Type B pancreatic cell (in vitro differentiated cells): ENCODE measurements around the gene MAML2. TPM values are rescaled to one million over a fixed set of nuclear protein-coding genes. Genes with fewer than 3 reads are reported as not detected.

ENCODE experiments used
- DNase-seq: peaks from one replicate; pipeline ENCODE4 v3.0.0; 2021; ENCODE audit warnings: mixed read lengths; ENCODE audit not compliant: unreplicated experiment; ENCODE audit errors: extremely low spot score
- H3K27ac Mint-ChIP-seq: 2 replicates; pipeline ENCODE4 v1.8.0; 2021; ENCODE audit warnings: mild to moderate bottlenecking, mixed read lengths
- H3K27me3 Mint-ChIP-seq: 2 replicates; pipeline ENCODE4 v1.8.0; 2021; ENCODE audit warnings: mixed read lengths
- H3K36me3 Mint-ChIP-seq: 2 replicates; pipeline ENCODE4 v1.8.0; 2021; ENCODE audit warnings: mixed read lengths
- H3K4me1 Mint-ChIP-seq: one replicate; pipeline ENCODE4 v1.8.0; 2021; ENCODE audit warnings: mixed read lengths; ENCODE audit not compliant: unreplicated experiment
- H3K4me3 Mint-ChIP-seq: 2 replicates; pipeline ENCODE4 v1.8.0; 2021; ENCODE audit warnings: mild to moderate bottlenecking, mixed read lengths
- H3K9me3 Mint-ChIP-seq: 2 replicates; pipeline ENCODE4 v1.8.0; 2021; ENCODE audit warnings: mixed read lengths
- CTCF ChIP-seq: fragments of 200-600 bp; sonication (generic); conservative IDR thresholded peaks from 2 replicates; pipeline ENCODE4 v1.5.0; 2021; ENCODE audit warnings: antibody characterized with exemption, mild to moderate bottlenecking
- total RNA-seq: library from RNA; stranded (reverse); gene quantifications from 2 replicates; pipeline ENCODE4 v1.2.1, GENCODE V29; 2021; ENCODE audit warnings: low replicate concordance

The MAML2 gene
- total RNA-seq, 1 donor from 2014 or later, result 20.8 TPM

- no peak for DNase-seq
- Mint-ChIP-seq H3K9me3 (no peaks in the 10 kb centered on the region), H3K36me3 (peaks cover 20% of the 10 kb centered on the region), H3K4me3 (no peak overlapping the region), H3K27me3 (no peaks in the 10 kb centered on the region), H3K4me1 (peaks cover 21% of the 10 kb centered on the region), H3K27ac (no peak overlapping the region)
- no peak for TF ChIP-seq CTCF
Measured at GRCh38 chr11:96132437-96132836, 210.6 kb downstream of the MAML2 start.

- H3K27me3 Mint-ChIP-seq, result no peaks in the 10 kb centered on the region
- no peaks in the 10 kb centered on the region for H3K9me3 Mint-ChIP-seq
- H3K27ac Mint-ChIP-seq, result no peak overlapping the region
- DNase-seq, result no peak
- no peak for TF ChIP-seq CTCF
- peaks cover 18% of the 10 kb centered on the region for H3K36me3 Mint-ChIP-seq
- peaks cover 28% of the 10 kb centered on the region for H3K4me1 Mint-ChIP-seq
- no peak overlapping the region for H3K4me3 Mint-ChIP-seq
Measured at GRCh38 chr11:96130061-96130620, 212.9 kb downstream of the MAML2 start.

- Mint-ChIP-seq H3K27ac (no peak overlapping the region), H3K4me1 (peaks cover 42% of the 10 kb centered on the region), H3K9me3 (no peaks in the 10 kb centered on the region), H3K4me3 (no peak overlapping the region), H3K36me3 (peaks cover 17% of the 10 kb centered on the region), H3K27me3 (no peaks in the 10 kb centered on the region)
- DNase-seq, result no peak
- TF ChIP-seq CTCF, result no peak
Measured at GRCh38 chr11:96127596-96127959, 215.4 kb downstream of the MAML2 start.

- H3K36me3 Mint-ChIP-seq, result peaks cover 21% of the 10 kb centered on the region
- no peaks in the 10 kb centered on the region for H3K27me3 Mint-ChIP-seq
- no peak overlapping the region for H3K4me3 Mint-ChIP-seq
- H3K9me3 Mint-ChIP-seq, result no peaks in the 10 kb centered on the region
- H3K27ac Mint-ChIP-seq, result no peak overlapping the region
- H3K4me1 Mint-ChIP-seq, result peaks cover 47% of the 10 kb centered on the region
- no peak for DNase-seq
- TF ChIP-seq CTCF, result no peak
Measured at GRCh38 chr11:96126917-96127595, 215.9 kb downstream of the MAML2 start.

- Mint-ChIP-seq H3K27ac (peak overlapping the region; percentile 19), H3K27me3 (no peaks in the 10 kb centered on the region), H3K9me3 (no peaks in the 10 kb centered on the region), H3K36me3 (peaks cover 18% of the 10 kb centered on the region), H3K4me1 (peaks cover 49% of the 10 kb centered on the region), H3K4me3 (no peak overlapping the region)
- TF ChIP-seq CTCF, result no peak
- DNase-seq, result no peak
Measured at GRCh38 chr11:96125400-96125799, 217.6 kb downstream of the MAML2 start.
